Omental fat pad (tissue), 4 donors: ENCODE data around the gene CD244. TPM values are rescaled to one million over a fixed set of nuclear protein-coding genes. Genes with fewer than 3 reads are reported as not detected.
"Not testable (repeated sequence)": the region's sequence is repeated elsewhere in the genome, so short reads cannot be mapped to it uniquely, and the experiment has no call there.

Source experiments
- ATAC-seq: fragments of 150-250 bp; one replicate; pipeline ENCODE4 v1.9.1; 2016; ENCODE audit warnings: mild to moderate bottlenecking, moderate library complexity; ENCODE audit not compliant: low FRiP score
- DNase-seq: peaks from one replicate; pipeline ENCODE4 v3.0.0-alpha.2; 2019; ENCODE audit warnings: low spot score
- total RNA-seq, 4 donors: library from RNA; depleted of rRNA; stranded (reverse); fragments of >200 nt; gene quantifications; one replicate each; pipeline ENCODE4 v1.1.0, GENCODE V29; 2016
- TF ChIP-seq, protein P1 (sequence below), 3 donors: fragments of 450-650 bp; IDR thresholded peaks; one replicate each; pipeline ENCODE4 v1.5.1; 2016 to 2017; ENCODE audit warnings: antibody characterized with exemption in 3 of 3, mild to moderate bottlenecking in 3 of 3, moderate library complexity in 2 of 3

CD244 gene
- total RNA-seq, 4 donors from 2014 or later = 0.84 to 10.3 (median 3.0) TPM

DNA sequence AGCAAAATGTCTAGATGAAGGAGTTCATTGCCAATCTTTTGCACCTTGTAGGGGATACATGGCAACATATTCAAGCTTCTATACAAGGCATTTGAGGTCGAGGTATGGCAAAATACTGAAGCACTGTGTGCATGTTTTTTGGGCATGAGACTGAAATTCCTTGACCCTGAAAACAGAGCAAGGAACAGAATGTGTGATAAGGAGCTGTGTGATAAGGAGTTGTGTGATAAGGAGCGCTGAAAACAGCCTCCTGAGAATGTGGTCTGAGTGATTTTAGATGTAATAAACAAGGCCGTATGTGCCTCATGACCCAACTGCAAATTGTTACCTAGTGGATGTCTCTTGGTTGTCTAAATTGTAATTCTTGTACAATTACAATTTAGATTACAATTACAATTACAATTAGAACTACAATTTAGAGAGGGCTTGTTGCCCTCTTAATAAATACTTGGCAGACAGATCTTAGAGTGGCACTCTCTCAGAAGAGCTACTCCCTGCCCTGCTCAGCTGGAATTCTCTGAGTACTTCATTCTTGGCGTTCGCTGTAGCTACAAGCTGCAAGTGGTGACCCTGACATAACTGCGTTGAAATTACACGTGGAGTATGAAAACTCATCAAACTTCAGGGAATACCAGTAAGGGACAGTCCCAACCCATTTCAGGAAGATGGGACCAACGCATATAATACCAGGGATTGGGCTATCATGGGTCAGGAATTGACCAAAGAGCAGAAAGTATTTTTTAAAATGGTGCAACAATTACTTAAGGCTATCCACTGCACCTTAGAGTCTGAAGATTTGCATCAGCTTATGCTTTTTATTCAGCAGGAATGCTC, 42.3 kb upstream of the CD244 start:
- ATAC-seq = peak; percentile 33
- no peak for DNase-seq
- TF ChIP-seq, protein P1, sequence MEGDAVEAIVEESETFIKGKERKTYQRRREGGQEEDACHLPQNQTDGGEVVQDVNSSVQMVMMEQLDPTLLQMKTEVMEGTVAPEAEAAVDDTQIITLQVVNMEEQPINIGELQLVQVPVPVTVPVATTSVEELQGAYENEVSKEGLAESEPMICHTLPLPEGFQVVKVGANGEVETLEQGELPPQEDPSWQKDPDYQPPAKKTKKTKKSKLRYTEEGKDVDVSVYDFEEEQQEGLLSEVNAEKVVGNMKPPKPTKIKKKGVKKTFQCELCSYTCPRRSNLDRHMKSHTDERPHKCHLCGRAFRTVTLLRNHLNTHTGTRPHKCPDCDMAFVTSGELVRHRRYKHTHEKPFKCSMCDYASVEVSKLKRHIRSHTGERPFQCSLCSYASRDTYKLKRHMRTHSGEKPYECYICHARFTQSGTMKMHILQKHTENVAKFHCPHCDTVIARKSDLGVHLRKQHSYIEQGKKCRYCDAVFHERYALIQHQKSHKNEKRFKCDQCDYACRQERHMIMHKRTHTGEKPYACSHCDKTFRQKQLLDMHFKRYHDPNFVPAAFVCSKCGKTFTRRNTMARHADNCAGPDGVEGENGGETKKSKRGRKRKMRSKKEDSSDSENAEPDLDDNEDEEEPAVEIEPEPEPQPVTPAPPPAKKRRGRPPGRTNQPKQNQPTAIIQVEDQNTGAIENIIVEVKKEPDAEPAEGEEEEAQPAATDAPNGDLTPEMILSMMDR (IDR thresholded peaks at IDR 0.05) = no peak

DNA sequence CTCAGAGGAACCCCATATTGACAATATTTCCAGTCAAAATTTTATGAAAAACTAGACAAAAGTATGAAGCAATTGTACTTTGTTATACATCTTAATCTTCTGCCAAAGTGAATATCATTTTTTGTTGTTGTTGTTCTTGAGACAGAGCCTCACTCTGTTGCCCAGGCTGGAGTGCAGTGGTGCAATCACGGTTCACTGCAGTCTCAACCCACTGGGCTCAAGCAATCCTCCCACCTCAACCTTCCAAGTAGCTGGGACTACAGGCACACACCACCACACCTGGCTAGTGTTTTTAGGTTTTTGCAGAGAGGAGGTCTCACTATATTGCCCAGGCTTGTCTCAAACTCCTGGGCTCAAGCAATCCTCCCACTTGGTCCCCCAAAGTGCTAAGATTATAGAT, 39.6 kb upstream of the CD244 start:
- not testable (repeated sequence) for ATAC-seq, DNase-seq

DNA sequence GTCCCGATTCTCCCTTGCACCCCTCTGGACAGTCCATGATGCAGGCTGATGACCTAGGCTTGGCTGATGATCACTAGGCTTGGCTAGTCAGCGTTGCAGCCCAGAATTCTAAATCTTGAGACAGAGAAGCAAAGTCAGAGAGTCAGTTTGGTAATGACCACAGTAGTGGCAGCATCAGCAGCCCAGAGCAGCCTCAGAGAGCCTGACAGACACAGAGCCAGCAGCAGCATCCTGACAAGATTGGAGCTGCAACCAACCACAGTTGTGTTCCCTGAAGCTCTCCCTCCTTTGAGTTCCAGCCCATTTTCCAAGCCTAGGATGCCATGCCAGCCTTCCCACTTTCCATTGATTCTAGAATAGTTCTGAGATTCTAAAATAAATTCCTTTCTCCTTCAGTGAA, 39.1 kb upstream of the CD244 start:
- TF ChIP-seq, protein P1 (IDR thresholded peaks at IDR 0.05) = no peak
- DNase-seq (no peak), ATAC-seq (no peak)

DNA sequence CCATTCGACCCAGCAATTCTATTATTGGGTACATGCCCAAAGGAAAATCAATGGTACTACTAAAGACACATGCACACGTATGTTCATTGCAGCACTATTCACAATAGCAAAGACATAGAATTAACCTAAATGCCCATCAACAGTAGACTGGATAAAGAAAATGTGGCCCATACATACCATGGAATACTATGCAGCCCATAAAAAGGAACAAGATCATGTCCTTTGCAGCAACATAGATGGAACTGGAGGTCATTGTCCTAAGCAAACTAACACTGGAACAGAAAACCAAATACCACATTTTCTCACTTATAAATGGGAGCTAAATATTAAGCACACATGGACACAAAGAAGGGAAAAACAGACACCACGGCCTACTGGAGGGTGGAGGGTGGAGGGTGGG, 38.0 kb upstream of the CD244 start:
- not testable (repeated sequence) for DNase-seq, ATAC-seq

DNA sequence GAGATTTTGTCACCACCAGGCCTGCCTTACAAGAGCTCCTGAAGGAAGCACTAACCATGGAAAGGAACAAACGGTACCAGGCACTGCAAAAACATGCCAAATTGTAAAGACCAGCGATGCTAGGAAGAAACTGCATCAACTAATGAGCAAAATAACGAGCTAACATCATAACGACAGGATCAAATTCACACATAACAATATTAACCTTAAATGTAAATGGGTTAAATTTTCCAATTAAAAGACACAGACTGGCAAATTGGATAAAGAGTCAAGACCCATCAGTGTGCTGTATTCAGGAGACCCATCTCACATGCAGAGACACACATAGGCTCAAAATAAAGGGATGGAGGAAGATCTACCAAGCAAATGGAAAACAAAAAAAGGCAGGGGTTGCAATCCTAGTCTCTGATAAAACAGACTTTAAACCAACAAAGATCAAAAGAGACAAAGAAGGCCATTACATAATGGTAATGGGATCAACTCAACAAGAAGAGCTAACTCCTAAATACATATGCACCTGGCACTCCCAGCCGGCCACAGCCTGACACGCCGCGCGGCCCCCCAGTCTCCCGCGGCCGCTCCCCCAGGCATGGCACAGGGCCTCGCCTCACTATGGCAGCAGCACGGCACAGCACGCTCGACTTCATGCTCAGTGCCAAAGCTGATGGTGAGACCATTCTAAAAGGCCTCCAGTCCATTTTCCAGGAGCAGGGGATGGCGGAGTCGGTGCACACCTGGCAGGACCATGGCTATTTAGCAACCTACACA, 31.9 kb upstream of the CD244 start:
- ATAC-seq, DNase-seq: not testable (repeated sequence)

DNA sequence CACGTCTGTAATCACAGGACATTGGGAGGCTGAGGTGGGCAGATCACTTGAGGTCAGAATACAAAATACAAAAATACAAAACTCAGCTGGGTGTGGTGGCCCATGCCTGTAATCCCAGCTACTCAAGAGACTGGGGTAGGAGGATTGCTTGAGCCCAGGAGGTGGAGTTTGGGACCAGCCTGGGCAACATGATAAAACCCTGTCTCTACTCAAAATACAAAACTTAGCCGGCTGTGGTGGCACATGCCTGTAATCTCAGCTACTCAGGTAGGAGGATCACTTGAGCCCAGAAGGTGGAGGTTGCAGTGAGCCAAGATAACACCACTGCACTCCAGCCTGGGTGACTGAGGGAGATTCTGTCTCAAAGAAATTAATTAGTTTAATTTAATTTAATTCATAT, 28.8 kb upstream of the CD244 start:
- TF ChIP-seq, protein P1 (IDR thresholded peaks at IDR 0.05) = no peak
- DNase-seq (no peak), ATAC-seq (no peak)

DNA sequence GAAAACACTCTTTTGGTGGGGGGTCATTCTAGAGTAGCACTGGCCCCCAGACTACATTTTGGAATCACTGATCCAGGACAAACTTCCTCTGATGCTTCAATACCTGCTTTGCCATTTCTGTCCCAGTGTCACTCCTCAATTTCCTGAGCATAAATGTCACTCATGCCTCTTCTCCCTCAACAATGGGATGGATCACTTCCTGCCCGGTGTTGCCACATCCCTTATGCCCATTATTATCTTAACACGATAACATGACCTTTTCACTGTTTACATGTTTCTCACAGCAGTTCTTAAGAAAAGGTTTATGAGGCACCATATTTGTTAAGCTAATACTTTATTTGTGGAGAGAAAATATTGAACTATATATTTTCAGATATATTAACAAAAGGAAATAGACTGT, 26.2 kb upstream of the CD244 start:
- ATAC-seq = no peak
- TF ChIP-seq, protein P1 (IDR thresholded peaks at IDR 0.05) = no peak
- no peak for DNase-seq

DNA sequence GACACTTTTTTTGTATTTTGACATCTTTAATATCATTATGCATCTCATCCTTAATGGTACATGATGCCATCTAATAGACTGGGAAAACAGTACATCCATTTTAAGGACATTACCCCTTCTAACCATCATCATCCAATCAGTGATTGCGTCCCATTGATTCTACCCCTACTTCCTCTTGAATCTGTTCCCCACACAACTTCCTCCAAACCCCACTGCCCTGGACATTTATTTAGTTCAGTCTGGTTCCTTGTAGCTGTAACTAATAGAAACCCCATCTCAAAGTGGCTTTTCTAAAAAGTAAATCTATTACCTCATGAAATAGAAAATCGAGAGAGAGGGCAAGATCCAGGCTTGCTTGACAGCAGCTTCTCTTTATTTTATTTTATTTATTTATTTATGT, 24.4 kb upstream of the CD244 start:
- ATAC-seq (no peak), DNase-seq (no peak)
- TF ChIP-seq, protein P1 (IDR thresholded peaks at IDR 0.05) = no peak
